NCI-H526 treated with DMSO at 0.1 percent for 48 hours (cell line): Measurements from ENCODE around the gene RAB3B.

Experiments used
- DNase-seq: peaks from one replicate; lab custom pipeline; 2025; lab: John Stamatoyannopoulos, UW

RAB3B gene

DNA sequence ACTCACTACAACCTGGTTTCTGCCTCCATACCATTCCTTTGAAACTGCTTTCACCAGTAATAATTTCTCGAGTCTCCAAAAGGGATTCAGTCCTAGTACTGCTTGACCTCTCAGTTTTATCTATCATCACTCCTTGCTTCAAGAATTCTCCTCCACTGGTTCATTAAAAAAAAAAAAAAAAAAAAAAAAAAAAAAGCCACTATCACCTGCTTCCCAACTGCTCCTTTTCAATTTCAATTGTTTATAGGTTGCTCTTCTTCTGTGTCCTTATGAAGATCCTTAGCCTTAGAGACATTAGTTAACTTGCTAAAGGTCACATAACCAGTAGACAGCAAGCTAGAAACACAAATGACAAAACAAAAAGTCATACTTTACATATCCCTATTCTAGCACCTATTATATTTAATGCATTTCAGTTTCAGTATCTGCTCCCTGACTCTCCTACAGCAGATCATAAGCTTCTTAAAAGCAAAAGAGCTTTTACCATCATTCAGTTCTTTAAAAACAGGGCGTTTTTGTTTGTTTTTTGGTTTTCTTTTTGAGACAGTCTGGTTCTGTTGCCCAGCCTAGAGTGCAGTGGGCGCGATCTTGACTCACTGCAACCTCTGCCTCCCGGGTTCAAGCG lies 119.0 kb downstream of the RAB3B start:
- no peak for DNase-seq

- DNase-seq = no peak
These were observed 119.7 kb downstream of the RAB3B start for GRCh38 chr1:51870603-51871350.

DNA sequence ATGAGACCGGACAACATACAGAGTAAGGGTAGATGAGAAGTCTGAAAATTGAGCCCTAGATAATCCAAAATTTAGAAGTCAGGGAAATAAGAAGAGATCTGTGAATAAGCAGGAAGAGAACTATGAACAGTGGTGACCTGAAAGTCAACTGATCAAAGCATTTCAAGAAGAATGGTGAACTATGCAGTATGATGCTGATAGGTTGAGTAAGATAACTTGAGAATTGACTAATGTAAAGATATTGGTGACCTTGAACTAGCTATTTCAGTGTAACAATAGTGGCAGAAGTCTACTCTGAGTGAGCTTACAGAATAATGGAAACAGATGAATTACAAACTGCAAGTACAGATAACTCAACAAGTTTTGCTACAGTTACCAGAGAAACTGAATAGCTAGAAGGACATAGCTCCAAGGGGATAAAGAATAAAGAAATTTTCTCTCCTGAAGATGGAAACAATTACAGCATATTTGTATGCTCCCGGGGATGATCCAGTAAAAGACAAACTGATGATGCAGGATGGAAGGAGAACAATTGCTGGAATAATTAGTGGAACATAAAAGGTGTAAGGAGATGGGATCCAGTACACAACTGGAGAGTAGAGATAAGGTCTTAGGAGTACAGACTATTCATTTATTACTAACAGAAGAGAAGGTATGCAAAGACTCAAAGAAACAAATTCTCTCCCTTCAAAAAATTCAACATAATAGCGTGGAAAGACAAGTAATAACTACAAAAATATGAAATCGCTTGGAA lies 122.8 kb downstream of the RAB3B start:
- DNase-seq = no peak

GRCh38 chr1:51863384-51863783 lies 127.1 kb downstream of the RAB3B start:
- no peak for DNase-seq

- DNase-seq = no peak
These were observed 128.8 kb downstream of the RAB3B start for GRCh38 chr1:51861669-51862068.

GRCh38 chr1:51859735-51860134 lies 130.8 kb downstream of the RAB3B start:
- DNase-seq = no peak

DNA sequence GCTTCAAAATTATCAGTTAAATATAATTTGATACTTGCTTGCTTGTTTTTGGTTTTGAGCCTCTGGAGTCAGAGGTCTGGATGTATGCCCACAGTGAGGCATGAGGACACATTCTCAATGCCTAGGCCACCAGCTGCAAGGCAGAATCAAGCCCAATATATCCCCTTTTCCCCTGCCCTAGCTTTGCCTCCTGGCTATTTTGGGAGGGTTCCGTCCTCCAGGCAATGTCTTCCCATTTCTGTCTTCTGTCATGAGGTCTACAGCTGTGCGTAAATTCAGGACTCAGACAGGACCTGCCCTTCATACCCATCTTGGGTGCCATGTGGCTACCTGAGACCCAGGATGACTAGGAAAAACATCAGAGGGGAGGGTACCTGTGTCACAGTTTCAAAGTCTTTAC lies 131.2 kb downstream of the RAB3B start:
- no peak for DNase-seq

- no peak for DNase-seq
These were observed 131.6 kb downstream of the RAB3B start for GRCh38 chr1:51858892-51859291.
